SU-DHL-6 (cell line): ENCODE measurements around the gene FOXR2.

ENCODE experiments used
- H2AFZ ChIP-seq: fragments of 200-600 bp; sonication (generic); 2 replicates; pipeline ENCODE4 v1.6.1; 2014; ENCODE audit warnings: low read depth, mild to moderate bottlenecking, moderate library complexity, mixed read lengths, antibody characterized with exemption, low read length; ENCODE audit not compliant: severe bottlenecking
- H3F3A ChIP-seq: fragments of 200-600 bp; shearing (Covaris generic); 2 replicates; pipeline ENCODE4 v1.6.0; 2016; ENCODE audit warnings: antibody characterized with exemption, mild to moderate bottlenecking; ENCODE audit not compliant: insufficient read depth
- H3K27ac ChIP-seq: fragments of 200-600 bp; sonication (generic); 2 replicates; pipeline ENCODE4 v1.5.1; 2016; ENCODE audit warnings: low read depth, mild to moderate bottlenecking, low read length, moderate library complexity, mixed read lengths
- H3K27me3 ChIP-seq: fragments of 200-600 bp; sonication (generic), shearing (Covaris generic); 2 replicates; pipeline ENCODE4 v1.6.0; 2014; ENCODE audit warnings: mild to moderate bottlenecking, low read length
- H3K36me3 ChIP-seq: fragments of 200-600 bp; sonication (generic); 2 replicates; pipeline ENCODE4 v1.6.1; 2014; ENCODE audit warnings: mild to moderate bottlenecking, low read length, mixed read lengths
- H3K4me2 ChIP-seq: fragments of 300-600, 200-600 bp; shearing (Covaris generic), sonication (generic); 2 replicates; pipeline ENCODE4 v1.6.0; 2014; ENCODE audit warnings: low read length, low read depth, mild to moderate bottlenecking; ENCODE audit not compliant: poor library complexity, severe bottlenecking
- H3K4me3 ChIP-seq: fragments of 200-600 bp; sonication (generic); 2 replicates; pipeline ENCODE4 v1.5.1; 2014; ENCODE audit warnings: antibody characterized with exemption, low read length, mild to moderate bottlenecking, mixed read lengths; ENCODE audit not compliant: insufficient read depth, poor library complexity, severe bottlenecking
- H3K79me2 ChIP-seq: fragments of 200-600 bp; sonication (generic); 2 replicates; pipeline ENCODE4 v1.6.1; 2014; ENCODE audit warnings: mild to moderate bottlenecking, low read length, moderate library complexity; ENCODE audit not compliant: insufficient read depth
- H3K9ac ChIP-seq: fragments of 200-600 bp; sonication (generic); 2 replicates; pipeline ENCODE4 v1.7.0; 2014; ENCODE audit warnings: mild to moderate bottlenecking, low read length
- H3K9me2 ChIP-seq: fragments of 200-600 bp; sonication (generic); replicated peaks from 2 replicates; pipeline ENCODE4 v1.6.1; 2014; ENCODE audit warnings: low read length; ENCODE audit not compliant: insufficient read depth
- H3K9me3 ChIP-seq: fragments of 200-600 bp; sonication (generic); 2 replicates; pipeline ENCODE4 v1.6.1; 2014; ENCODE audit warnings: low read length, mixed read lengths; ENCODE audit not compliant: insufficient read depth
- H4K20me1 ChIP-seq: fragments of 200-600 bp; sonication (generic); 2 replicates; pipeline ENCODE4 v1.6.1; 2014; ENCODE audit warnings: low read depth, mild to moderate bottlenecking, antibody characterized with exemption, low read length, moderate library complexity, mixed read lengths
- CTCF ChIP-seq: fragments of 200-600 bp; sonication (generic); IDR thresholded peaks from one replicate; pipeline ENCODE4 v1.5.1; 2017; ENCODE audit warnings: antibody characterized with exemption, mild to moderate bottlenecking, low read length, moderate library complexity; ENCODE audit not compliant: insufficient read depth, poor library complexity, severe bottlenecking
- EZH2phosphoT487 ChIP-seq: fragments of 200-600 bp; sonication (generic), shearing (Covaris generic); conservative IDR thresholded peaks from 2 replicates; pipeline ENCODE4 v1.6.1; 2018; ENCODE audit warnings: mild to moderate bottlenecking, antibody characterized with exemption, low read length, moderate library complexity, mixed read lengths

Gene FOXR2

GRCh38 chrX:55624403-55624802 is 1.2 kb downstream of the FOXR2 start:
- no peak overlapping the region for H3K27ac ChIP-seq

DNA sequence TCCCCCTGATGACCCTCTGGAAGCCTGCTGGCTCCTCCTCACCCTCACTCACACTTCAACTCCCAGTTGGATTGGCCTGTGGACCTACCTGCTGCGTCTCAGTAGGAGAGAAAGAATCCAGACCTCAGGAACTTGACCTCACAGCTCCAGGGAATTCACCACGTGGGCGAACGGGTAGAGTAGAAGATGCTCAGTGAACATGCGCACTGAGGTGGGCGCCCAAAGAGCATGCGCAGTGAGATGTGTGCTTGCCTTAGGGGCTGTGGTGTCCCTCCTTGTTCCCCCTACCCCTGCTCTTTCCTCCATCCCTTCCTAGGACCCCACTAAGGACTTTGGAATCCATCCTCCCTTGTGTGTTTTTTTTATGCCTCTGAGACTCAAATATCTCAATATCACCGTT is 12.9 kb downstream of the FOXR2 start:
- Histone ChIP-seq H3K9ac (no peak overlapping the region), H3K27ac (no peak overlapping the region), H3K9me3 (no peaks in the 10 kb centered on the region), H3K36me3 (no peaks in the 10 kb centered on the region), H2AFZ (no peak overlapping the region), H3K4me2 (no peak overlapping the region), H3F3A (no peaks in the 10 kb centered on the region), H3K27me3 (no peaks in the 10 kb centered on the region), H3K4me3 (no peak overlapping the region), H4K20me1 (no peaks in the 10 kb centered on the region), H3K79me2 (no peaks in the 10 kb centered on the region), H3K9me2 (no peaks in the 10 kb centered on the region)
- TF ChIP-seq EZH2phosphoT487 (no peak), CTCF (no peak)

More at GRCh38 chrX:55624403-55624802, 1.2 kb downstream of the FOXR2 start:
- H3K36me3 ChIP-seq = no peaks in the 10 kb centered on the region
- H3K79me2 ChIP-seq = no peaks in the 10 kb centered on the region
- H3K9ac ChIP-seq = no peak overlapping the region
- H4K20me1 ChIP-seq = no peaks in the 10 kb centered on the region
- TF ChIP-seq EZH2phosphoT487 (no peak), CTCF (no peak)
- H3K4me2 ChIP-seq = no peak overlapping the region
- no peaks in the 10 kb centered on the region for H3K9me2 ChIP-seq
- H3K4me3 ChIP-seq = no peak overlapping the region
- H3K9me3 ChIP-seq = no peaks in the 10 kb centered on the region
- no peak overlapping the region for H2AFZ ChIP-seq
- H3F3A ChIP-seq = no peaks in the 10 kb centered on the region
- H3K27me3 ChIP-seq = no peaks in the 10 kb centered on the region

- no peaks in the 10 kb centered on the region for H3K9me3 ChIP-seq
Measured at GRCh38 chrX:55638933-55639332, 15.7 kb downstream of the FOXR2 start.

More at GRCh38 chrX:55638933-55639332, 15.7 kb downstream of the FOXR2 start:
- H3K79me2 ChIP-seq = no peaks in the 10 kb centered on the region
- H3K4me2 ChIP-seq = no peak overlapping the region
- H3K27me3 ChIP-seq = no peaks in the 10 kb centered on the region
- no peaks in the 10 kb centered on the region for H3K9me2 ChIP-seq
- no peak for TF ChIP-seq EZH2phosphoT487
- TF ChIP-seq CTCF = no peak
- H4K20me1 ChIP-seq = no peaks in the 10 kb centered on the region
- H3K27ac ChIP-seq = no peak overlapping the region
- H3F3A ChIP-seq = no peaks in the 10 kb centered on the region
- no peak overlapping the region for H3K9ac ChIP-seq
- no peak overlapping the region for H3K4me3 ChIP-seq
- no peaks in the 10 kb centered on the region for H3K36me3 ChIP-seq
- no peak overlapping the region for H2AFZ ChIP-seq
